WTC11 (cell line): ENCODE data around the gene SNX5. TPM values are rescaled to one million over a fixed set of nuclear protein-coding genes. Genes with fewer than 3 reads are reported as not detected.

ENCODE experiments used
- ATAC-seq: fragments of 200-7000 bp; cut with Tn5 transposase; 2 replicates; pipeline ENCODE4 v1.10.0; 2021; ENCODE audit warnings: mild to moderate bottlenecking, moderate library complexity
- CTCF ChIA-PET: fragments of 300-600 bp; sonication (Branson Sonifier 250); formaldehyde crosslinking; loops from one replicate; lab custom pipeline; 2021; ENCODE audit warnings: antibody characterized with exemption; lab: Charles Lee
- POLR2A ChIA-PET: fragments of 350-600 bp; sonication (Branson Sonifier 250); formaldehyde crosslinking; loops from one replicate; lab custom pipeline; 2021; ENCODE audit warnings: antibody characterized with exemption; lab: Charles Lee
- DNase-seq: peaks from one replicate; pipeline ENCODE4 v3.0.0; 2021; ENCODE audit warnings: low spot score
- H3K27ac Mint-ChIP-seq: 2 replicates; pipeline ENCODE4 v1.8.0; 2021; ENCODE audit warnings: mixed read lengths
- H3K27me3 Mint-ChIP-seq: 2 replicates; pipeline ENCODE4 v1.8.0; 2021; ENCODE audit warnings: low read depth, mild to moderate bottlenecking, moderate library complexity, mixed read lengths
- H3K36me3 Mint-ChIP-seq: 2 replicates; pipeline ENCODE4 v1.8.0; 2021; ENCODE audit warnings: mixed read lengths
- H3K4me1 Mint-ChIP-seq: 2 replicates; pipeline ENCODE4 v1.8.0; 2022; ENCODE audit warnings: mixed read lengths
- H3K4me3 Mint-ChIP-seq: 2 replicates; pipeline ENCODE4 v1.8.0; 2021; ENCODE audit warnings: mild to moderate bottlenecking, moderate library complexity, mixed read lengths
- H3K9me3 Mint-ChIP-seq: 2 replicates; pipeline ENCODE4 v1.8.0; 2021; ENCODE audit warnings: mixed read lengths
- ATF1 ChIP-seq: sonication (generic); formaldehyde crosslinking; IDR thresholded peaks from 2 replicates; pipeline ENCODE4 v1.8.1; 2023; ENCODE audit warnings: mild to moderate bottlenecking, moderate library complexity, missing genetic modification reagents
- CREB1 ChIP-seq: sonication (generic); formaldehyde crosslinking; IDR thresholded peaks from 2 replicates; pipeline ENCODE4 v1.8.0; 2023; ENCODE audit warnings: mild to moderate bottlenecking, missing genetic modification reagents
- ELF4 ChIP-seq: sonication (generic); formaldehyde crosslinking; IDR thresholded peaks from 2 replicates; pipeline ENCODE4 v1.8.1; 2022; ENCODE audit warnings: low read depth, mild to moderate bottlenecking, moderate library complexity, missing genetic modification reagents
- ETV6 ChIP-seq: sonication (generic); formaldehyde crosslinking; IDR thresholded peaks from 2 replicates; pipeline ENCODE4 v1.8.1; 2022; ENCODE audit warnings: mild to moderate bottlenecking, missing genetic modification reagents
- GTF2I ChIP-seq: fragments of 250-450 bp; sonication (Bioruptor Pico); conservative IDR thresholded peaks from 2 replicates; pipeline ENCODE4 v1.4.0; 2021; ENCODE audit warnings: mild to moderate bottlenecking
- IRF2 ChIP-seq: sonication (generic); formaldehyde crosslinking; IDR thresholded peaks from 2 replicates; pipeline ENCODE4 v1.8.0; 2022; ENCODE audit warnings: low read depth, missing genetic modification reagents, borderline replicate concordance
- NFYB ChIP-seq: sonication (generic); formaldehyde crosslinking; conservative IDR thresholded peaks from 2 replicates; pipeline ENCODE4 v1.8.0; 2022; ENCODE audit warnings: low read depth, missing genetic modification reagents
- TP53 ChIP-seq: sonication (generic); formaldehyde crosslinking; IDR thresholded peaks from 2 replicates; pipeline ENCODE4 v1.8.1; 2023; ENCODE audit warnings: mild to moderate bottlenecking, missing genetic modification reagents
- ZNF138 ChIP-seq: sonication (generic); formaldehyde crosslinking; conservative IDR thresholded peaks from 2 replicates; pipeline ENCODE4 v1.8.1; 2022; ENCODE audit warnings: mild to moderate bottlenecking, moderate library complexity, missing genetic modification reagents
- ZNF396 ChIP-seq: fragments of 250-450 bp; sonication (Bioruptor Pico); IDR thresholded peaks from 2 replicates; pipeline ENCODE4 v1.8.0; 2021; ENCODE audit warnings: mild to moderate bottlenecking, moderate library complexity, borderline replicate concordance
- ZNF416 ChIP-seq: fragments of 250-450 bp; sonication (Bioruptor Pico); IDR thresholded peaks from 2 replicates; pipeline ENCODE4 v1.9.0; 2021; ENCODE audit warnings: mild to moderate bottlenecking, inconsistent platforms
- total RNA-seq: library from RNA; stranded (reverse); gene quantifications from 3 replicates; pipeline ENCODE4 v1.2.3, GENCODE V29; 2021
- TF ChIP-seq, protein P1 (sequence below): sonication (generic); formaldehyde crosslinking; IDR thresholded peaks from 2 replicates; pipeline ENCODE4 v1.8.1; 2022; ENCODE audit warnings: mild to moderate bottlenecking, missing genetic modification reagents, moderate library complexity, borderline replicate concordance
- TF ChIP-seq, protein P2 (sequence below): sonication (generic); formaldehyde crosslinking; conservative IDR thresholded peaks from 2 replicates; pipeline ENCODE4 v1.8.1; 2023; ENCODE audit warnings: mild to moderate bottlenecking, low read depth, missing genetic modification reagents, moderate library complexity
- TF ChIP-seq, protein P3 (sequence below): sonication (generic); formaldehyde crosslinking; IDR thresholded peaks from 2 replicates; pipeline ENCODE4 v1.8.1; 2022; ENCODE audit warnings: low read depth, mild to moderate bottlenecking, moderate library complexity, missing genetic modification reagents, borderline replicate concordance
- TF ChIP-seq, protein P4 (sequence below): sonication (generic); formaldehyde crosslinking; IDR thresholded peaks from 2 replicates; pipeline ENCODE4 v1.8.1; 2023; ENCODE audit warnings: mild to moderate bottlenecking, missing genetic modification reagents
- TF ChIP-seq, protein P5 (sequence below): fragments of 250-450 bp; sonication (Bioruptor Pico); IDR thresholded peaks from 2 replicates; pipeline ENCODE4 v1.8.0; 2021; ENCODE audit warnings: mild to moderate bottlenecking
- TF ChIP-seq, protein P6 (sequence below): sonication (generic); formaldehyde crosslinking; conservative IDR thresholded peaks from 2 replicates; pipeline ENCODE4 v1.8.1; 2022; ENCODE audit warnings: mild to moderate bottlenecking, missing genetic modification reagents
- TF ChIP-seq, protein P7 (sequence below): sonication (generic); formaldehyde crosslinking; IDR thresholded peaks from 2 replicates; pipeline ENCODE4 v1.8.0; 2022; ENCODE audit warnings: missing genetic modification reagents

Gene SNX5
- total RNA-seq, 1 experiment from 2014 or later = 192 TPM

DNA sequence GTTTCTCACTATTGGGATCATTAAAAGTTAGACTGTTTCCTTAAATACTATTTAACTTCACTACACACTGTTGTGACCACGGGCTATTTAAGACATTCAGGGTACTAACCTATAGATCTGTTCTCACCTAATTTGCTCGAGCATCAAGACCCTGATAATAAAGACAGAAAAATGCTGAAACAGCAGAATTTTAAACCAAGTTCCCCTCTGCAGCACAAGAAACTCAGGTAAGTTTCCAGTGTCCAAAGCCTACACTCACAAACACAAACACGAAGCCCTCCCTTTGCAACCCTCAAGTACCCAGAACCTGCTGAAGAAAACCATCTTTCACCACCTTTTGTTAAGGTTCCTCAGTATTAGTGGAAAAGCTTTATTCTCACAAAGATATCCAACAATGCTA lies 4.0 kb downstream of the SNX5 start:
- ATAC-seq (no peak), DNase-seq (no peak)
- peak overlapping the region; percentile 86 for H3K4me3 Mint-ChIP-seq
- H3K36me3 Mint-ChIP-seq = peaks cover 36% of the 10 kb centered on the region
- no peak for TF ChIP-seq IRF2
- no peak for TF ChIP-seq ELF4 (CRISPR knock-in tag)
- TF ChIP-seq ZNF396 = no peak
- TF ChIP-seq, protein P1, sequence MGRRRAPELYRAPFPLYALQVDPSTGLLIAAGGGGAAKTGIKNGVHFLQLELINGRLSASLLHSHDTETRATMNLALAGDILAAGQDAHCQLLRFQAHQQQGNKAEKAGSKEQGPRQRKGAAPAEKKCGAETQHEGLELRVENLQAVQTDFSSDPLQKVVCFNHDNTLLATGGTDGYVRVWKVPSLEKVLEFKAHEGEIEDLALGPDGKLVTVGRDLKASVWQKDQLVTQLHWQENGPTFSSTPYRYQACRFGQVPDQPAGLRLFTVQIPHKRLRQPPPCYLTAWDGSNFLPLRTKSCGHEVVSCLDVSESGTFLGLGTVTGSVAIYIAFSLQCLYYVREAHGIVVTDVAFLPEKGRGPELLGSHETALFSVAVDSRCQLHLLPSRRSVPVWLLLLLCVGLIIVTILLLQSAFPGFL (CRISPR knock-in tag) = no peak
- TF ChIP-seq ATF1 (CRISPR knock-in tag) = no peak
- TF ChIP-seq, protein P2, sequence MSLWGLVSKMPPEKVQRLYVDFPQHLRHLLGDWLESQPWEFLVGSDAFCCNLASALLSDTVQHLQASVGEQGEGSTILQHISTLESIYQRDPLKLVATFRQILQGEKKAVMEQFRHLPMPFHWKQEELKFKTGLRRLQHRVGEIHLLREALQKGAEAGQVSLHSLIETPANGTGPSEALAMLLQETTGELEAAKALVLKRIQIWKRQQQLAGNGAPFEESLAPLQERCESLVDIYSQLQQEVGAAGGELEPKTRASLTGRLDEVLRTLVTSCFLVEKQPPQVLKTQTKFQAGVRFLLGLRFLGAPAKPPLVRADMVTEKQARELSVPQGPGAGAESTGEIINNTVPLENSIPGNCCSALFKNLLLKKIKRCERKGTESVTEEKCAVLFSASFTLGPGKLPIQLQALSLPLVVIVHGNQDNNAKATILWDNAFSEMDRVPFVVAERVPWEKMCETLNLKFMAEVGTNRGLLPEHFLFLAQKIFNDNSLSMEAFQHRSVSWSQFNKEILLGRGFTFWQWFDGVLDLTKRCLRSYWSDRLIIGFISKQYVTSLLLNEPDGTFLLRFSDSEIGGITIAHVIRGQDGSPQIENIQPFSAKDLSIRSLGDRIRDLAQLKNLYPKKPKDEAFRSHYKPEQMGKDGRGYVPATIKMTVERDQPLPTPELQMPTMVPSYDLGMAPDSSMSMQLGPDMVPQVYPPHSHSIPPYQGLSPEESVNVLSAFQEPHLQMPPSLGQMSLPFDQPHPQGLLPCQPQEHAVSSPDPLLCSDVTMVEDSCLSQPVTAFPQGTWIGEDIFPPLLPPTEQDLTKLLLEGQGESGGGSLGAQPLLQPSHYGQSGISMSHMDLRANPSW (CRISPR knock-in tag) = no peak
- no peak for TF ChIP-seq ETV6 (CRISPR knock-in tag)
- TF ChIP-seq ZNF416 (CRISPR knock-in tag) = no peak
- no peak for TF ChIP-seq GTF2I (CRISPR knock-in tag)
- TF ChIP-seq, protein P3, sequence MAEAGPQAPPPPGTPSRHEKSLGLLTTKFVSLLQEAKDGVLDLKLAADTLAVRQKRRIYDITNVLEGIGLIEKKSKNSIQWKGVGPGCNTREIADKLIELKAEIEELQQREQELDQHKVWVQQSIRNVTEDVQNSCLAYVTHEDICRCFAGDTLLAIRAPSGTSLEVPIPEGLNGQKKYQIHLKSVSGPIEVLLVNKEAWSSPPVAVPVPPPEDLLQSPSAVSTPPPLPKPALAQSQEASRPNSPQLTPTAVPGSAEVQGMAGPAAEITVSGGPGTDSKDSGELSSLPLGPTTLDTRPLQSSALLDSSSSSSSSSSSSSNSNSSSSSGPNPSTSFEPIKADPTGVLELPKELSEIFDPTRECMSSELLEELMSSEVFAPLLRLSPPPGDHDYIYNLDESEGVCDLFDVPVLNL (CRISPR knock-in tag) = no peak
- TF ChIP-seq, protein P4, sequence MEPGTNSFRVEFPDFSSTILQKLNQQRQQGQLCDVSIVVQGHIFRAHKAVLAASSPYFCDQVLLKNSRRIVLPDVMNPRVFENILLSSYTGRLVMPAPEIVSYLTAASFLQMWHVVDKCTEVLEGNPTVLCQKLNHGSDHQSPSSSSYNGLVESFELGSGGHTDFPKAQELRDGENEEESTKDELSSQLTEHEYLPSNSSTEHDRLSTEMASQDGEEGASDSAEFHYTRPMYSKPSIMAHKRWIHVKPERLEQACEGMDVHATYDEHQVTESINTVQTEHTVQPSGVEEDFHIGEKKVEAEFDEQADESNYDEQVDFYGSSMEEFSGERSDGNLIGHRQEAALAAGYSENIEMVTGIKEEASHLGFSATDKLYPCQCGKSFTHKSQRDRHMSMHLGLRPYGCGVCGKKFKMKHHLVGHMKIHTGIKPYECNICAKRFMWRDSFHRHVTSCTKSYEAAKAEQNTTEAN (CRISPR knock-in tag) = no peak
- TF ChIP-seq, all 79 proteins: peak for 0
- Mint-ChIP-seq H3K27ac (peak overlapping the region; percentile 69), H3K9me3 (no peaks in the 10 kb centered on the region), H3K27me3 (no peaks in the 10 kb centered on the region), H3K4me1 (peaks cover 72% of the 10 kb centered on the region)
- CTCF ChIA-PET = no interaction called here
- POLR2A ChIA-PET = interaction anchor here (0.6 to 1.5 kb wide), 2 partner anchors 22 to 282 kb away, joined by 4 to 5 read pairs; partner anchors contain the start of gene RRBP1

DNA sequence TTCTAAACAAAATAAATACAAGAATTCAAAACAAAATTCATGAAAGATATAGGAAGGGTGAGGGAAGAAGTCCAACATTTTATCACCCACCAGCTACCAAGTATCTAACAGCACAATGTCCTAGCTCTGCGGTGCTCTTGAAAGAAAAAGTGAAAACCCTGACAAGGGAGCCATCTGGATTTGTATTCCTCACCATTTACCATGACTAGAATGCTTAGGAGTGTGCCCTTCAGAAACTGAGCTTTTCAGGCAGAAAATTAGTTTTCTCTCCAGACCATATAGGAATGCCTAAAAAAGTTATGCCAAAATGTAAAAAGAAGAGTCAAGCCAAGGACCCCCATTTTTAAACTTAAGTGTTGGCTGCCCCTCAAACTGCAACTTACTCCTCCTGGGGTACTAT lies 4.5 kb downstream of the SNX5 start:
- ATAC-seq = no peak
- Mint-ChIP-seq H3K9me3 (no peaks in the 10 kb centered on the region), H3K27me3 (no peaks in the 10 kb centered on the region), H3K4me3 (peak overlapping the region; percentile 86), H3K27ac (peak overlapping the region; percentile 69), H3K36me3 (peaks cover 35% of the 10 kb centered on the region), H3K4me1 (peaks cover 78% of the 10 kb centered on the region)
- ChIA-PET CTCF (interaction anchor here (0.6 kb wide), 1 partner anchor 315 kb away, joined by 3 read pairs; no protein-coding TSS in a partner anchor), POLR2A (interaction anchor here (0.6 kb wide), 1 partner anchor 111 kb away, joined by 3 read pairs; no protein-coding TSS in a partner anchor)
- TF ChIP-seq, protein P5, sequence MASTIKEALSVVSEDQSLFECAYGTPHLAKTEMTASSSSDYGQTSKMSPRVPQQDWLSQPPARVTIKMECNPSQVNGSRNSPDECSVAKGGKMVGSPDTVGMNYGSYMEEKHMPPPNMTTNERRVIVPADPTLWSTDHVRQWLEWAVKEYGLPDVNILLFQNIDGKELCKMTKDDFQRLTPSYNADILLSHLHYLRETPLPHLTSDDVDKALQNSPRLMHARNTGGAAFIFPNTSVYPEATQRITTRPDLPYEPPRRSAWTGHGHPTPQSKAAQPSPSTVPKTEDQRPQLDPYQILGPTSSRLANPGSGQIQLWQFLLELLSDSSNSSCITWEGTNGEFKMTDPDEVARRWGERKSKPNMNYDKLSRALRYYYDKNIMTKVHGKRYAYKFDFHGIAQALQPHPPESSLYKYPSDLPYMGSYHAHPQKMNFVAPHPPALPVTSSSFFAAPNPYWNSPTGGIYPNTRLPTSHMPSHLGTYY (CRISPR knock-in tag) = peak; percentile 63; the same call in 1 of the 2 replicates
- TF ChIP-seq ZNF396 (no peak), CREB1 (CRISPR knock-in tag) (no peak), ZNF138 (CRISPR knock-in tag) (no peak), NFYB (CRISPR knock-in tag) (no peak), TP53 (no peak)
- TF ChIP-seq, protein P1 (CRISPR knock-in tag) = no peak
- TF ChIP-seq, protein P6, sequence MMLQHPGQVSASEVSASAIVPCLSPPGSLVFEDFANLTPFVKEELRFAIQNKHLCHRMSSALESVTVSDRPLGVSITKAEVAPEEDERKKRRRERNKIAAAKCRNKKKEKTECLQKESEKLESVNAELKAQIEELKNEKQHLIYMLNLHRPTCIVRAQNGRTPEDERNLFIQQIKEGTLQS = no peak
- TF ChIP-seq, protein P7, sequence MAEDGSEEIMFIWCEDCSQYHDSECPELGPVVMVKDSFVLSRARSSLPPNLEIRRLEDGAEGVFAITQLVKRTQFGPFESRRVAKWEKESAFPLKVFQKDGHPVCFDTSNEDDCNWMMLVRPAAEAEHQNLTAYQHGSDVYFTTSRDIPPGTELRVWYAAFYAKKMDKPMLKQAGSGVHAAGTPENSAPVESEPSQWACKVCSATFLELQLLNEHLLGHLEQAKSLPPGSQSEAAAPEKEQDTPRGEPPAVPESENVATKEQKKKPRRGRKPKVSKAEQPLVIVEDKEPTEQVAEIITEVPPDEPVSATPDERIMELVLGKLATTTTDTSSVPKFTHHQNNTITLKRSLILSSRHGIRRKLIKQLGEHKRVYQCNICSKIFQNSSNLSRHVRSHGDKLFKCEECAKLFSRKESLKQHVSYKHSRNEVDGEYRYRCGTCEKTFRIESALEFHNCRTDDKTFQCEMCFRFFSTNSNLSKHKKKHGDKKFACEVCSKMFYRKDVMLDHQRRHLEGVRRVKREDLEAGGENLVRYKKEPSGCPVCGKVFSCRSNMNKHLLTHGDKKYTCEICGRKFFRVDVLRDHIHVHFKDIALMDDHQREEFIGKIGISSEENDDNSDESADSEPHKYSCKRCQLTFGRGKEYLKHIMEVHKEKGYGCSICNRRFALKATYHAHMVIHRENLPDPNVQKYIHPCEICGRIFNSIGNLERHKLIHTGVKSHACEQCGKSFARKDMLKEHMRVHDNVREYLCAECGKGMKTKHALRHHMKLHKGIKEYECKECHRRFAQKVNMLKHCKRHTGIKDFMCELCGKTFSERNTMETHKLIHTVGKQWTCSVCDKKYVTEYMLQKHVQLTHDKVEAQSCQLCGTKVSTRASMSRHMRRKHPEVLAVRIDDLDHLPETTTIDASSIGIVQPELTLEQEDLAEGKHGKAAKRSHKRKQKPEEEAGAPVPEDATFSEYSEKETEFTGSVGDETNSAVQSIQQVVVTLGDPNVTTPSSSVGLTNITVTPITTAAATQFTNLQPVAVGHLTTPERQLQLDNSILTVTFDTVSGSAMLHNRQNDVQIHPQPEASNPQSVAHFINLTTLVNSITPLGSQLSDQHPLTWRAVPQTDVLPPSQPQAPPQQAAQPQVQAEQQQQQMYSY = no peak
- DNase-seq = no peak
